GM19238 (cell line): ENCODE data around the gene ZSWIM5.
A peak's percentile ranks its signal among the peaks of the same experiment; 100 is the strongest.
"Not testable (repeated sequence)": the region's sequence is repeated elsewhere in the genome, so short reads cannot be mapped to it uniquely, and the experiment has no call there.

Source experiments
- DNase-seq: peaks from one replicate; pipeline ENCODE4 v3.0.0; 2011; ENCODE audit warnings: low spot score; ENCODE audit not compliant: insufficient read length

Gene ZSWIM5

GRCh38 chr1:45205910-45206721, at the start of gene ZSWIM5:
Gene ZSWIM5, minus strand, starts transcription at chr1:45206605. Its CDS starts 255 bp downstream, at chr1:45206350.
- DNase-seq: peak; percentile 54

DNA sequence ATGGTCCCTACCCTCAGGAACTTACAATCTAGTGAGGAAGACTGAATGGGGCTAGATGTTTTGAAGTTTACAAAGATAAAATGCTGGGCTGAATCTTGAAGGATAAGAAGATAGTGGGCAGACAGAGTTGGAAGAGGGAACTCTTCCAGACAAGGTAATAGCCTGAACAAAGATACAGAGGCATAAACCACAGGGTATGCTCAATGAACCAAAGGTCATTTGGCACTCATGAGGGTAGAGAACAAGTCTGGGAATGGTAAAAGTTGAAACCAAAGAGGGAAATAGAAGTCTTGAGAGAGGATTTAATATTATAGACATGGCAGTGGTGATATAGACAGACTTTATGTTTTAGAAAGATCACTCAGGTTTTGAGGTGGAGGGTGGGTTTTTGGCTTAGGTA, 48.1 kb upstream of the ZSWIM5 start:
- DNase-seq: no peak

GRCh38 chr1:45250544-45250943, 44.1 kb upstream of the ZSWIM5 start:
- no peak for DNase-seq

DNA sequence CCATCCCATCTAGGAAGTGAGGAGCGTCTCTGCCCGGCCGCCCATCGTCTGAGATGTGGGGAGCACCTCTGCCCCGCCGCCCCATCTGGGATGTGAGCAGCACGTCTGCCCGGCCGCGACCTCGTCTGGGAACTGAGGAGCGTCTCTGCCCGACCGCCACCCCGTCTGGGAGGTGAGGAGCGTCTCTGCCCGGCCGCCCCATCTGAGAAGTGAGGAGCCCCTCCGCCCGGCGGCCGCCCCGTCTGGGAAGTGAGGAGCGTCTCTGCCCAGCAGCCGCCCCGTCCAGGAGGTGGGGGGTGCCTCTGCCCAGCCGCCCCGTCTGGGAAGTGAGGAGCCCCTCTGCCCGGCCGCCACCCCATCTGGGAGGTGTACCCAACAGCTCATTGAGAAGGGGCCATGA, 41.6 kb upstream of the ZSWIM5 start:
- not testable (repeated sequence) for DNase-seq

DNA sequence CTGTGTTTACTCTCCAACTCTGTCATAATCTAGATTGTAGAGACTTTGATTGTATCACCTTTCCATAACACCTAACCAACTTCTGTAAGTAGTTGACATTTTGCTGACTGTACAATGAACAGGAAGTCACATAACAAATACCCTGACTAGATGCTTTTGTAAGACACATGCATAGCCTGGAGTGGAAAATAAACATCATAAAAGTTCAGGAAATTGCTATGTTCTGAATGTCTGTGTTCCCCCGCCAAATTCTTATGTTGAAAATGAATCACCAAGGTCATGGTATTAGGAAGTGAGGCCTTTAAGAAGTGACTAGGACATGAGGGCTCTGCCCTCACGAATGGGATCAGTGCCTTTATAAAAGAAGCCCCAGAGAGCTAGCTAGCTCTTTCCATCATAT, 40.4 kb upstream of the ZSWIM5 start:
- no peak for DNase-seq

DNA sequence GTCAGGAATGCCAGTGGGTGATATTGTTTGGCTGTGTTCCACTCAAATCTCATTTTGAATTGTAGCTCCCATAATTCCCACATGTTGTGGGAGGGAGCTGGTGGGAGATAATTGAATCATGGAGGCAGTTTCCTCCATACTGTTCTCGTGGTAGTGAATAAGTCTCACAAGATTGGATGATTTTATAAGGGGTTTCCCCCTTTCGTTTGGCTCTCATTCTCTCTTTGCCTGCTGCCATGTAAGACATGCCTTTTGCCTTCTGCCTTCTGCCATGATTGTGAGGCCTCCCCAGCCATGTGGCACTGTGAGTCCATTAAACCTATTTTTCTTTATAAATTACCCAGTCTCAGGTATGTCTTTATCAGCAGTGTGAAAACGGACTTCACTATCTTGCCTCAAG, 40.0 kb upstream of the ZSWIM5 start:
- DNase-seq: not testable (repeated sequence)

DNA sequence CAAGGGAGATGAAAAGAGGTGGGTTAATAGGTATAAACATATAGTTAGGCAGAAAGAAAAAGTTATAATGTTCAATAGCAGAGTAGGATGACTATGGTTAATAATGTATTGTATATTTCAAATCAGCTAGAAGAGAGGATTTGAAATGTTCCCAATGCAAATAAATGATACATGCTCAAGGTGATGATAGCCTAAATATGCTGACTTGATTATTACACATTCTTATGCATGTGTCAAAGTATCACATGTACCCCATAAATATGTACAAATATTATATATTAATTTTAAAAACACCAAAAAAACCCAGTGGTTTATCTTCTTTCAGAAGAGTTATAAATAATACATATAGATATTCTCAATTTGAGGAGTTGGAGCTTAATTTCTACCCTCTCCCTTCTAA, 38.3 kb upstream of the ZSWIM5 start:
- DNase-seq: no peak

GRCh38 chr1:45243476-45244343, 37.3 kb upstream of the ZSWIM5 start:
- no peak for DNase-seq

DNA sequence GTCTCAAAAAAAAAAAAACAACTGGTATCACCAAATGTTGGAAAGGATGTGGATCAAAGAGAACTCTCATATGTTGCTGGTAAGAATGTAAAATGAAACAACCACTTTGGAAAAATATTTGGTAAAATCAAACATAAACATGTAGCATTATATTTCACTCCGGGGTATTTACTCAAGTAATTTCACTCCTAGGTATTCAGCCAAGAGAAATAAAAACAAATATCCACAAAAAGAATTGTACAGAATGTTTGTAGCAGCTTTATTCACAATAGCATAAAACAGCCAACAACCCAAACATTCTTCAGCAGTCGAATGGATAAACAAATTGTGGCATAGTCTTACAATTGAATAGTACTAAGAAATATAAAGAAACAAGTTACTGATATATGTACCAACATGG, 32.4 kb upstream of the ZSWIM5 start:
- DNase-seq: no peak

- no peak for DNase-seq
Measured at GRCh38 chr1:45236136-45236535, 29.7 kb upstream of the ZSWIM5 start.

DNA sequence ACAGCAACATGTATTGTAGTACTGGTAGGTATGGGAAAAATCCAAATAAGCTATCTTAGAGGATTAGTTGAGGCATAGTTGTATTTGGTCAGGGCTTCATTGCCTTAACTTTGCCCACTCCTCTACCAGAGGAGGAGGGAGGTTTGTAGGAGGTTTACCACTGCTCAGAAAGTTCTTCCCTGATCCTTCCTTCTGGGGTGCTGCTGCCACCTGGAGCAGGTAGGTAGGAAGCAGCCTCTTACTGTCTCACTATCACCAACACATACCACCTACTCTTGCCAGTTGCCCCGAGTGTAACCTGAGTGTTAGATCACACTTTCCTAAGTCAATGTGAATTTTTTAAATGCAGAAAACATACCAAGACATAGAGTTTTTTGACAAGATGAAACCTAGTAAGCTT, 24.1 kb upstream of the ZSWIM5 start:
- no peak for DNase-seq

DNA sequence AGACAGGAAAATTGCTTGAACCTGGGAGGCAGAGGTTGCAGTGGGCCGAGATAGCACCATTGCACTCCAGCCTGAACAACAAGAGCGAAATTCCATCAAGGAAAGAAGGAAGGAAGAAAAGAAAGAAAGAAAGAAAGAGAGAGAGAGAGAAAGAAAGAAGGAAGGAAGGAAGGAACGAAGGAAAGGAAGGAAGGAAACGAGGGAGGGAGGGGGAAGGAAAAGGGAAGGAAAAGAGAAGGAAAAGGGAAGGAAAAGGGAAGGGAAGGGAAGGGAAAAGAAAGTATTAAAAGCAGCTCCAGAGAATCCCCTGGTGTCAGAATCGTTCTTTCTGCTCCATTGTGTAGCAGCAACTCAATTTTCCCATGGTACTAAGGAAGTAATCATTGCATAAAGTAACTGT, 19.2 kb upstream of the ZSWIM5 start:
- no peak for DNase-seq

DNA sequence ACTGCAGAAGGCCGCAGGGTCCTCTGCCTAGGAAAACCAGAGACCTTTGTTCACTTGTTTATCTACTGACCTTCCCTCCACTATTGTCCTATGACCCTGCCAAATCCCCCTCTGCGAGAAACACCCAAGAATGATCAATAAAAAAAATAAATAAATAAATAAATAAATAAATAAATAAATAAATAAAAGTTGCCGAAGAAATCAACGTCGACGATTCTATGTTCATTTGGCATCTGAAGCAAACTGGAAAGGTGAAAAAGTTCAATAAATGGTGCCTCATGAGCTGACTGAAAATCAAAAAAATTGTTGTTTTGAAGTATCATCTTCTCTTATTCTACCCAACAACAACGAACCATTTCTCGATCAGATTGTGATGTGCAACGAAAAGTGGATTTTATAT, 17.3 kb upstream of the ZSWIM5 start:
- DNase-seq: not testable (repeated sequence)

GRCh38 chr1:45221716-45222115, 15.3 kb upstream of the ZSWIM5 start:
- no peak for DNase-seq

DNA sequence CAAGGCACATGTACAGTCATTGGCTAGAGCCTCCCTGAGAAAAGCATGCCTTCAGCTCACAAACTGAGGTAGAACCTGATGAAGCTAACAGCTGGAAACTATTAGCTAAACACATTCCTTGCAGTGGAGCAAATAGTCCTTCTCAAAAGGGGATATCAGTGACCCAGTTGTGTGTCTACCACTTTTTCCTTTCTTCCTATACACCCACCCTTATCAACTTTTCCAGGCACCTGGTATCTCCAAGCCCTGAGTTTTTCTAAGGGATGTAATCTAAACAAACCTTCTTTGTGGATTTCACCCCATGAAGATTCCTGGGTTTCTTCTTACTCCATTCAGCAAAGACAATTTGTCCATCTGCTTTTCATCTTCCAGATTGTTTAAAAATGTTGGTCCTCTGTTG, 10.5 kb upstream of the ZSWIM5 start:
- DNase-seq: no peak

DNA sequence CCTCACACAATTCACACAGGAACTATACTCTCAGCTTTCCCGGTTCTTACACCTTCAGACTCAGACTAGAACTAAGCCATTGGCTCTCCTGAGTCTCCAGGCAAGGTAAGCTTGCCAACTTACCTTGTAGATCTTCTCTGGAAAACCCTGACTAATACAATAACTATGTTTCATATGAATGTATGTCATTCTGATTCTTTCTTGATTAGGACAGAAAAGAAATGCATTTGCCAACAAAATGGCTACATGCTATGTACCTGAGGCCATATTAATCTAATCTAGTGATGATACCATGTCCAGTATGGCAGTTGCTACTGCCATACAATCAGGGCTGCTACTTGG, 9.8 kb upstream of the ZSWIM5 start:
- no peak for DNase-seq

DNA sequence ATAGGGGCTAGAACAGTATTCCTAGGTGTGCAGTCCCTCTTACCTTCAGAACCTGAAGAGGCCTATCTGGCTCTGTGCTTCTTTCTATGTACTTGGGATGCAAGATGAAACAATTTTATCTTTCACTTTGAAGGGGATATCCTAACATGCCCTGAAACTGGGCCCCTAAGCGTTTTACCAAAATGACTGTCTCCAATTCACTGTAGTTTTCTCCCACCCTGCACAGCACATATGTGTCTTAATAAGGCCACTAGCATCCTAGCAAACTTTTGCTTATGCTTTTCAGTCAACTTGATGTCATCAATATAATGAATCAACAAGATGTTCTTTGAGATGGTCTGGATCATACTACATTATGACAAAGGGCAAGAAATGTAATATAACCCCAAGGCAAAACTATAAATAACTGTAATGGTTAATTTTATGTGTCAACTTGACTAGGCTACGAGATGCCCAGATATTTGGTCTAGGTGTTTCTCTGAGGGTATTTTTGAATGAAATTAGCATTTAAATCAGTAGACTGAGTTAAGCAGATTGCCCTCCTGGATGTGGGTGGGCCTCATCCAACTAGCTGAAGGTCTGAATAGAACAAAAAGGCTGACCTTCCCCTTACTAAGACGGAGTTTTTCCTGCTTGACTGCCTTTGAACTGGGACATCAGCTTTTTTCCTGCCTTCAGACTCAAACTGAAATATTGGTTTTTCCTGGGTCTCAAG, 9.2 kb upstream of the ZSWIM5 start:
- no peak for DNase-seq

DNA sequence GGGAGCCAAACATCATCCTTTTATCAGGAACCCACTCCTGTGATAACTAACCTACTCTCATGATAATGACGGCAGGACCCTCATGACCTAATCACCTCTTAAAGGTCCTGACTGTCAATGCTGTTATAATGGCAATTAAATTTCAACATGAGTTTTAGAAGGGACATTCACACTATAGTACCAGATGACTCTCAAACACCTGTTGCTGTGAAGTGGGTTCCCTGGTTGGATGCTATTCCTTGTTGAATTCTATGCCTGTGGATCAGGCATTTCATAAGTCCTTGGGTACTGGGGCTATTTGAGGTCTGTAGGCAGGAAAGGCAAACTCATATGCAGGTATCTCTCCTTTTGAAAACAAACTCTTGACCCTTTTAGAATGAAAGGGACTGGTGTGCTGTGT, 7.5 kb upstream of the ZSWIM5 start:
- no peak for DNase-seq

- DNase-seq: no peak
Measured at GRCh38 chr1:45211076-45211475, 4.7 kb upstream of the ZSWIM5 start.

DNA sequence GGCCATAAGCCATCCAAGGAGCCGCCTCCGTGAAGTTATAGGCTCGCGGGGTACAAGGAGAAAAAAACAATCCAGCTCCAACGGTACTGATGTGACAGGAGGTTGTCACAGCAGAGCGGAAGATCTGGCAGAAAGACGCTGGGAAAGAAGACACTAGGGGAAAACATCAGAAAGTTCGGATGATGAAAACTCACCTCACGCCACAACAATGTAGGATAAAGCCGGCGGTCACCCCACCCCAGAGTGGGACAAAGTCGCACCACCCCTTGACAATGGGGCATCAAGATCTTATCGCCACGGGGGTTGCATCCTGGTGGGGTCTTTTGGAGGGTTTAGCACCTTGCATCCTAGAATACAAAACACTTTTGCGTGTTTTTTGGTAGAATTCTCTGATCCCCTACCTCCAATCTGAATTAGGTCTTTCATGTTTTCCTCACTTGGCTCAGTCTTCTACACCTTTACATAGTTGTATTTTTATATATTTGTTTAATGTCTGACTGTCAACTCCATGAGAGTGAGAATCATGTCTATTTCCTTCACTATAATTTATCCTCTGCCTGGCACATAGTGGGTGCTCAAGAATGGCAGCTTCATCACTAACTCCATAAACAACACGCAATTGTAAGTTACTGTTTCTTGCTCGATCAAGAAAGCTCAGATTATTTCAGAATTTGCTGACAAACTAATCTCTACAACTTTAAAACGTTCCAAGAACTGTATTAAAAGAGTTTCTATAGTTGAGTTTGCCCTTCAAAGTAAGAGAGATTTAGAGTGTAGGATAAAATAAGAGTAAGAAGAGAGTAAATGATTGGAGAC, 611 bp upstream of the ZSWIM5 start:
- no peak for DNase-seq
